GM12872 (cell line): ENCODE data around the gene SVOP.

Source experiments
- TF ChIP-seq, protein P1 (sequence below): IDR thresholded peaks from 3 replicates; pipeline ENCODE4 v1.5.1; 2011; ENCODE audit warnings: low read depth, mild to moderate bottlenecking, low read length, moderate library complexity; ENCODE audit not compliant: insufficient read depth

The SVOP gene

DNA sequence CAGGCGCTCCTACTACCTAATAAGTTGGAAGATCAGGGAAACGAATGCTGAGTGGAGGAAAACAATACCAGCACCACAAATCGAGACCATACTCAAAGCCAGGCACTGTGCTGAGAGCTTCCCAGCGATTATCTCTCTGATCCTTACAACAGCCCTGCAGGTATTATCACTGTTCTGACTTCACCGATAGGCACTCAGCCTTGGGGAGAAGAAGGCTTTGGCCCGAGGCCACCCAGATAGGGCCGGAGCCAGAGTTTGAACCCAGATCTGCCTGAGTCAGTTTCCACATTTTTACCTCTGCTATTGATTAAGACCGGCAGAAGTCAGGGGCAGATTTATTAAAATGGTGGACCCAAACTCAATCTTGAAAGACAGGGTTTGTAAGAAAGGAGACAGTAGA is 4.9 kb downstream of the SVOP start:
- TF ChIP-seq, protein P1, sequence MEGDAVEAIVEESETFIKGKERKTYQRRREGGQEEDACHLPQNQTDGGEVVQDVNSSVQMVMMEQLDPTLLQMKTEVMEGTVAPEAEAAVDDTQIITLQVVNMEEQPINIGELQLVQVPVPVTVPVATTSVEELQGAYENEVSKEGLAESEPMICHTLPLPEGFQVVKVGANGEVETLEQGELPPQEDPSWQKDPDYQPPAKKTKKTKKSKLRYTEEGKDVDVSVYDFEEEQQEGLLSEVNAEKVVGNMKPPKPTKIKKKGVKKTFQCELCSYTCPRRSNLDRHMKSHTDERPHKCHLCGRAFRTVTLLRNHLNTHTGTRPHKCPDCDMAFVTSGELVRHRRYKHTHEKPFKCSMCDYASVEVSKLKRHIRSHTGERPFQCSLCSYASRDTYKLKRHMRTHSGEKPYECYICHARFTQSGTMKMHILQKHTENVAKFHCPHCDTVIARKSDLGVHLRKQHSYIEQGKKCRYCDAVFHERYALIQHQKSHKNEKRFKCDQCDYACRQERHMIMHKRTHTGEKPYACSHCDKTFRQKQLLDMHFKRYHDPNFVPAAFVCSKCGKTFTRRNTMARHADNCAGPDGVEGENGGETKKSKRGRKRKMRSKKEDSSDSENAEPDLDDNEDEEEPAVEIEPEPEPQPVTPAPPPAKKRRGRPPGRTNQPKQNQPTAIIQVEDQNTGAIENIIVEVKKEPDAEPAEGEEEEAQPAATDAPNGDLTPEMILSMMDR = no peak

GRCh38 chr12:109014984-109015765 is 5.7 kb downstream of the SVOP start:
- TF ChIP-seq, protein P1 = no peak

DNA sequence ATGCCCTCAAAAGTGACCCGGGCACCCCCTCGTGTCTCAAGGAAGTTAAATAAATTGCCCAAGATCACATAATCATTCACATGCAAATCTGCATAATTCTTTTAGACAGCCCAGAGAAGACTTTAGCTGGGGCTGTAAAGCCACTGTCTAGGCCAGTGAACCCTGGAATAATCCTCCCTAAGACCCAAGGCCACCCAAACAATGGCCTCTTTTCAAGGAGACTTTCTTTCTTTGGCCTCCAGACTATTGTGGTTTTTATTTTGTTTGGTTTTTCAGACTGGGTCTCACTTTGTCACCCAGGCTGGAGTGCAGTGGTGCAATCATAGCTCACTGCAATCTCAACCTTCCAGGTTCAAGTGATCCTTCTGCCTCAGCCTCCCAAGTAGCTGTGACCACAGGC is 10.6 kb downstream of the SVOP start:
- TF ChIP-seq, protein P1 = no peak

GRCh38 chr12:109009766-109010165 is 11.1 kb downstream of the SVOP start:
- TF ChIP-seq, protein P1 = no peak

DNA sequence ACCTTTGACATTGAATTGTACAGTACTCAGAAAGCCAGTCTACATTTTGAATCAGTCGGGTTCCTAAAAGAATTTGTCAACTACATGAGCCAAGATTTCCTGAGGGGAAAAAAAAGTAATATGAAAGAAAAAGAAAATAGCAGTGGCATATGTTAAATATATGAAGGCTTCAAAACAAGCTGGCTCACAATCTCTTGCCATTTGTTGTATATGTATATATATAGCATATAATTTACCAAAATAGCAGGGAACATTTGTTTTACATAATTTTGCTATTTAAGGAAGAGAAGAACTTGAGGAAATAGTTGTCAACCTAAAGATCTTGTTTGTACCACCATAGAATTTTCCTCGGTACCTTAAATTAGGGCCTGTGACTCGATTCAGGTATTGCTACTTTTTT is 16.9 kb downstream of the SVOP start:
- TF ChIP-seq, protein P1 = no peak

DNA sequence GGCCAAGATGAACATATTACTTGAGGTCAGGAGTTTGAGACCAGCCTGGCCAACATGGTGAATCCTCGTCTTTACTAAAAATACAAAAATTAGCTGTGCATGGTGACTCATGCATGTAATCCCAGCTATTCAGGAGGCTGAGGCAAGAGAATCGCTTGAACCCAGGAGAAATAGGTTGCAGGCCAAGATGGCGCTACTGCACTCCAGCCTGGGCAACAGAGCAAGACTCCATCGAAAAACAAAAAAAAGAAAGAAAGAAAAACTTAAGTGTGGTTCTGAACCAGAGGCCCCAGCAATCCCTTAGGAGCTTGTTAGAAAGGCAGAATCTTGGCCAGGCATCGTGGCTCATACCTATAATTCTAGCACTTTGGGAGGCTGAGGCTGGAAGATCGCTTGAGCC is 24.5 kb downstream of the SVOP start:
- TF ChIP-seq, protein P1 = no peak

- TF ChIP-seq, protein P1 = no peak
These were observed 25.4 kb downstream of the SVOP start for GRCh38 chr12:108995370-108995992.
